Transverse colon (tissue), 4 donors: ENCODE measurements around the gene CRHR2. TPM values are rescaled to one million over a fixed set of nuclear protein-coding genes. Genes with fewer than 3 reads are reported as not detected.
A peak's percentile ranks its signal among the peaks of the same experiment; 100 is the strongest.

Source experiments
- DNase-seq: peaks from one replicate; pipeline ENCODE4 v3.0.0-alpha.2; 2019
- H3K27ac ChIP-seq, 4 donors: fragments of 200-600 bp; sonication (generic); 2 replicates each; pipeline ENCODE4 v1.5.1; 2016 to 2018; ENCODE audit warnings: inconsistent platforms in 4 of 4
- H3K27me3 ChIP-seq: fragments of 200-600 bp; sonication (generic); 2 replicates; pipeline ENCODE4 v1.5.1; 2017; ENCODE audit warnings: inconsistent platforms
- H3K36me3 ChIP-seq, 4 donors: fragments of 200-600 bp; sonication (generic); 2 replicates each; pipeline ENCODE4 v1.5.1; 2017 to 2019; ENCODE audit warnings: inconsistent platforms in 4 of 4
- H3K4me1 ChIP-seq, 4 donors: fragments of 200-600 bp; sonication (generic); 2 replicates each; pipeline ENCODE4 v1.5.1; 2017 to 2020; ENCODE audit warnings: inconsistent platforms in 4 of 4
- H3K4me3 ChIP-seq, 4 donors: fragments of 200-600 bp; sonication (generic); 1 replicate in 1 of 4; 2 replicates in 3 of 4; pipeline versions ENCODE4 v1.5.1 to v1.6.1; 2017 to 2019; ENCODE audit warnings: inconsistent platforms in 4 of 4
- H3K9me3 ChIP-seq, 2 donors: fragments of 200-600 bp; sonication (generic); 2 replicates each; pipeline ENCODE4 v1.5.1; 2017 to 2019; ENCODE audit warnings: inconsistent platforms in 2 of 2
- CTCF ChIP-seq, 5 experiments: fragments of 200-600 bp in 3 of 5; fragments of 450-650 bp in 2 of 5; sonication (generic) in 3 of 5; IDR thresholded peaks; 1 replicate in 2 of 5; 2 replicates in 3 of 5; pipeline ENCODE4 v1.5.1; 2016 to 2017; ENCODE audit warnings: antibody characterized with exemption in 5 of 5, inconsistent platforms in 3 of 5, mild to moderate bottlenecking in 2 of 5, moderate library complexity in 1 of 5
- EP300 ChIP-seq: sonication (generic); formaldehyde crosslinking; IDR thresholded peaks from one replicate; pipeline ENCODE4 v1.6.1; 2017; ENCODE audit warnings: antibody characterized with exemption, low read depth
- POLR2A ChIP-seq: fragments of 450-650 bp; IDR thresholded peaks from one replicate; pipeline ENCODE4 v1.6.1; 2016; ENCODE audit warnings: antibody characterized with exemption, mild to moderate bottlenecking, moderate library complexity
- POLR2AphosphoS5 ChIP-seq, 3 donors: sonication (generic); formaldehyde crosslinking; IDR thresholded peaks; one replicate each; pipeline ENCODE4 v1.6.1; 2016; ENCODE audit warnings: antibody characterized with exemption in 3 of 3
- WGBS, 2 donors: methylation state at CpG; one replicate each; pipeline ENCODE4 v1.1.5; 2018; ENCODE audit warnings: low coverage in 1 of 2; 5-methylcytosine and 5-hydroxymethylcytosine counted together
- in situ Hi-C, 4 donors: fragments of 200-750 bp; cut with MboI; loops; one replicate each; pipeline versions ENCODE4 v1.15.0 to v1.15.1; 2017; ENCODE audit warnings: low sequenced_read_pairs in 3 of 4, low pct_ligation_motif_present in 1 of 4, low pct_unique_long_range_greater_than_20kb in 1 of 4
- intact Hi-C: fragments of 100-400 bp; cut with DNase I; formaldehyde crosslinking; loops from one replicate; pipeline ENCODE4 v1.15.1; 2023; ENCODE audit warnings: low total_unique reads
- total RNA-seq, 4 donors: library from RNA; depleted of rRNA; stranded (reverse); fragments of >200 nt; gene quantifications; one replicate each; pipeline ENCODE4 v1.1.0, GENCODE V29; 2016

Gene CRHR2
- total RNA-seq, 4 donors from 2014 or later: not detected

GRCh38 chr7:30617359-30617758 is 64.9 kb downstream of the CRHR2 start:
- Histone ChIP-seq H3K36me3 (peaks cover 0 to 30% (median 12%) of the 10 kb centered on the region in 4 donors), H3K9me3 (no peaks in the 10 kb centered on the region), H3K27me3 (no peaks in the 10 kb centered on the region), H3K4me3 (no peak overlapping the region), H3K4me1 (no peaks in the 10 kb centered on the region), H3K27ac (peak overlapping the region in 1 of 4 donors; percentile 1)
- WGBS, 2 donors: 62 to 83% methylated on average over 2 of the region's 2 CpGs
- intact Hi-C loops: no loop called here
- no peak for DNase-seq
- in situ Hi-C loops: no loop called here
- TF ChIP-seq POLR2A (no peak), EP300 (no peak)

GRCh38 chr7:30616318-30616717 is 65.9 kb downstream of the CRHR2 start:
- in situ Hi-C loops: no loop called here
- H3K9me3 ChIP-seq: no peaks in the 10 kb centered on the region
- no peak overlapping the region for H3K27ac ChIP-seq
- H3K4me1 ChIP-seq: no peaks in the 10 kb centered on the region
- no peak overlapping the region for H3K4me3 ChIP-seq
- no peaks in the 10 kb centered on the region for H3K27me3 ChIP-seq
- no peak for TF ChIP-seq EP300
- no peak for DNase-seq
- intact Hi-C loops: no loop called here
- peaks cover 0 to 20% (median 11%) of the 10 kb centered on the region in 4 donors for H3K36me3 ChIP-seq
- 83 to 90% methylated on average over 2 to 4 of the region's 4 CpGs for WGBS, 2 donors

GRCh38 chr7:30613366-30614325 is 68.6 kb downstream of the CRHR2 start:
- no peak for DNase-seq
- no peak overlapping the region for H3K4me3 ChIP-seq
- in situ Hi-C loops (no loop called here), intact Hi-C loops (no loop called here)
- no peaks in the 10 kb centered on the region for H3K9me3 ChIP-seq
- H3K36me3 ChIP-seq: peaks cover 0 to 33% (median 15%) of the 10 kb centered on the region in 4 donors
- 91 to 93% methylated on average over 4 of the region's 4 CpGs for WGBS, 2 donors
- H3K27me3 ChIP-seq: no peaks in the 10 kb centered on the region
- no peak overlapping the region for H3K27ac ChIP-seq
- TF ChIP-seq POLR2A (no peak), POLR2AphosphoS5 (IDR thresholded peaks at IDR 0.05) (no peak), CTCF (IDR thresholded peaks at IDR 0.05) (no peak), EP300 (no peak)
- H3K4me1 ChIP-seq: no peaks in the 10 kb centered on the region

GRCh38 chr7:30612658-30613265 is 69.5 kb downstream of the CRHR2 start:
- H3K36me3 ChIP-seq: peaks cover 0 to 40% (median 15%) of the 10 kb centered on the region in 4 donors
- in situ Hi-C loops (no loop called here), intact Hi-C loops (no loop called here)
- H3K4me3 ChIP-seq: no peak overlapping the region
- H3K4me1 ChIP-seq: no peaks in the 10 kb centered on the region
- no peak for DNase-seq
- H3K9me3 ChIP-seq: no peaks in the 10 kb centered on the region
- WGBS, 2 donors: 85 to 100% methylated on average over 2 to 6 of the region's 6 CpGs
- TF ChIP-seq CTCF (IDR thresholded peaks at IDR 0.05): no peak
- no peaks in the 10 kb centered on the region for H3K27me3 ChIP-seq
- no peak overlapping the region for H3K27ac ChIP-seq

- DNase-seq: no peak
- Histone ChIP-seq H3K27ac (no peak overlapping the region), H3K4me3 (no peak overlapping the region), H3K36me3 (peaks cover 0 to 69% (median 25%) of the 10 kb centered on the region in 4 donors), H3K27me3 (no peaks in the 10 kb centered on the region), H3K4me1 (no peaks in the 10 kb centered on the region), H3K9me3 (no peaks in the 10 kb centered on the region)
- in situ Hi-C loops (no loop called here), intact Hi-C loops (no loop called here)
- WGBS, 2 donors: 94 to 100% methylated on average over 3 of the region's 3 CpGs
- TF ChIP-seq POLR2AphosphoS5 (IDR thresholded peaks at IDR 0.05) (no peak), EP300 (no peak), POLR2A (no peak), CTCF (IDR thresholded peaks at IDR 0.05) (no peak)
These were observed 76.4 kb downstream of the CRHR2 start for GRCh38 chr7:30605832-30606231.
